Caco-2 (cell line): ENCODE data around the gene SURF2. TPM values are rescaled to one million over a fixed set of nuclear protein-coding genes. Genes with fewer than 3 reads are reported as not detected.
"Not testable (repeated sequence)": the region's sequence is repeated elsewhere in the genome, so short reads cannot be mapped to it uniquely, and the experiment has no call there.

Experiments used
- BruUV-seq: library from RNA; stranded (reverse); fragments of 400-500 nt; replicated peaks from 2 replicates; lab custom pipeline; 2021; lab: Mats Ljungman, UMichigan
- CTCF ChIA-PET: fragments of 300-600 bp; sonication (Branson Sonifier 250); formaldehyde crosslinking; loops from one replicate; lab custom pipeline; 2022; ENCODE audit warnings: antibody characterized with exemption; lab: Charles Lee
- POLR2A ChIA-PET: fragments of 300-600 bp; sonication (Branson Sonifier 250); formaldehyde crosslinking; loops from one replicate; lab custom pipeline; 2022; ENCODE audit warnings: antibody characterized with exemption; lab: Charles Lee
- DNase-seq, 2 experiments: peaks; one replicate each; pipeline versions ENCODE4 v3.0.0 to v3.0.0-alpha.2; 2020 to 2022
- H3K27me3 ChIP-seq: replicated peaks from 2 replicates; pipeline ENCODE4 v1.6.0; 2011; ENCODE audit warnings: low read length; ENCODE audit not compliant: control insufficient read depth, insufficient read depth
- H3K36me3 ChIP-seq: 2 replicates; pipeline ENCODE4 v1.5.1; 2011; ENCODE audit warnings: low read length; ENCODE audit not compliant: control insufficient read depth, insufficient read depth
- H3K4me1 ChIP-seq: fragments of 250-450 bp; sonication (Bioruptor Pico); 2 replicates; pipeline ENCODE4 v1.5.1; 2020; ENCODE audit warnings: mild to moderate bottlenecking
- H3K4me3 ChIP-seq: 2 replicates; pipeline ENCODE4 v1.5.1; 2011; ENCODE audit warnings: low read depth, mild to moderate bottlenecking, control low read depth, low read length
- H3K9me3 ChIP-seq: fragments of 250-450 bp; sonication (Bioruptor Pico); 2 replicates; pipeline ENCODE4 v1.5.1; 2020; ENCODE audit warnings: mild to moderate bottlenecking, moderate library complexity
- H3K27ac Mint-ChIP-seq: one replicate; pipeline ENCODE4 v1.8.0; 2022; ENCODE audit warnings: mixed read lengths; ENCODE audit not compliant: unreplicated experiment
- H3K27me3 Mint-ChIP-seq: one replicate; pipeline ENCODE4 v1.8.0; 2022; ENCODE audit warnings: mixed read lengths; ENCODE audit not compliant: insufficient read depth, unreplicated experiment
- H3K36me3 Mint-ChIP-seq: one replicate; pipeline ENCODE4 v1.8.0; 2022; ENCODE audit warnings: mild to moderate bottlenecking, mixed read lengths; ENCODE audit not compliant: insufficient read depth, unreplicated experiment
- H3K4me1 Mint-ChIP-seq: one replicate; pipeline ENCODE4 v1.8.0; 2022; ENCODE audit warnings: low read depth, mixed read lengths; ENCODE audit not compliant: unreplicated experiment
- H3K4me3 Mint-ChIP-seq: one replicate; pipeline ENCODE4 v1.8.0; 2022; ENCODE audit warnings: mild to moderate bottlenecking, moderate library complexity, mixed read lengths; ENCODE audit not compliant: unreplicated experiment
- H3K9me3 Mint-ChIP-seq: one replicate; pipeline ENCODE4 v1.8.0; 2022; ENCODE audit warnings: mixed read lengths; ENCODE audit not compliant: unreplicated experiment
- intact Hi-C: fragments of 100-400 bp; cut with micrococcal nuclease; formaldehyde crosslinking; loops from one replicate; pipeline ENCODE4 v1.10.0; 2022; ENCODE audit not compliant: unreplicated experiment
- total RNA-seq: library from RNA; stranded (reverse); gene quantifications from 2 replicates; pipeline ENCODE4 v1.2.3, GENCODE V29; 2022
- TF ChIP-seq, protein P1 (sequence below), 2 experiments: fragments of 200-600 bp in 1 of 2; IDR thresholded peaks; 1 replicate in 1 of 2; 2 replicates in 1 of 2; pipeline versions ENCODE4 v1.5.1 to v1.8.0; 2011 to 2022; ENCODE audit warnings: antibody characterized with exemption in 1 of 2, control low read depth in 1 of 2, inconsistent platforms in 1 of 2, low read depth in 1 of 2, low read length in 1 of 2, mild to moderate bottlenecking in 1 of 2, moderate library complexity in 1 of 2; ENCODE audit not compliant: insufficient read depth in 1 of 2, severe bottlenecking in 1 of 2, unreplicated experiment in 1 of 2

Gene SURF2
- total RNA-seq, 1 experiment from 2014 or later, result 34.4 TPM

- intact Hi-C loops, result no loop called here
These were observed 33.1 kb upstream of the SURF2 start for GRCh38 chr9:133323211-133323610.

GRCh38 chr9:133323991-133324703 lies 32.2 kb upstream of the SURF2 start:
- H3K4me3 Mint-ChIP-seq, result no peak overlapping the region

More at GRCh38 chr9:133323211-133323610, 33.1 kb upstream of the SURF2 start:
- Histone ChIP-seq H3K36me3 (no peaks in the 10 kb centered on the region), H3K27me3 (no peaks in the 10 kb centered on the region), H3K4me1 (no peaks in the 10 kb centered on the region), H3K9me3 (peaks cover 12% of the 10 kb centered on the region; the same call in 1 of the 2 replicates), H3K4me3 (no peak overlapping the region)
- H3K9me3 Mint-ChIP-seq, result peaks cover 10% of the 10 kb centered on the region
- H3K4me3 Mint-ChIP-seq, result no peak overlapping the region
- H3K4me1 Mint-ChIP-seq, result no peaks in the 10 kb centered on the region
- TF ChIP-seq, protein P1, sequence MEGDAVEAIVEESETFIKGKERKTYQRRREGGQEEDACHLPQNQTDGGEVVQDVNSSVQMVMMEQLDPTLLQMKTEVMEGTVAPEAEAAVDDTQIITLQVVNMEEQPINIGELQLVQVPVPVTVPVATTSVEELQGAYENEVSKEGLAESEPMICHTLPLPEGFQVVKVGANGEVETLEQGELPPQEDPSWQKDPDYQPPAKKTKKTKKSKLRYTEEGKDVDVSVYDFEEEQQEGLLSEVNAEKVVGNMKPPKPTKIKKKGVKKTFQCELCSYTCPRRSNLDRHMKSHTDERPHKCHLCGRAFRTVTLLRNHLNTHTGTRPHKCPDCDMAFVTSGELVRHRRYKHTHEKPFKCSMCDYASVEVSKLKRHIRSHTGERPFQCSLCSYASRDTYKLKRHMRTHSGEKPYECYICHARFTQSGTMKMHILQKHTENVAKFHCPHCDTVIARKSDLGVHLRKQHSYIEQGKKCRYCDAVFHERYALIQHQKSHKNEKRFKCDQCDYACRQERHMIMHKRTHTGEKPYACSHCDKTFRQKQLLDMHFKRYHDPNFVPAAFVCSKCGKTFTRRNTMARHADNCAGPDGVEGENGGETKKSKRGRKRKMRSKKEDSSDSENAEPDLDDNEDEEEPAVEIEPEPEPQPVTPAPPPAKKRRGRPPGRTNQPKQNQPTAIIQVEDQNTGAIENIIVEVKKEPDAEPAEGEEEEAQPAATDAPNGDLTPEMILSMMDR (IDR thresholded peaks at IDR 0.05; ENCODE audit: insufficient read depth in 1 of 2, low read depth in 1 of 2, low read length in 1 of 2, severe bottlenecking in 1 of 2, unreplicated experiment in 1 of 2), result no peak
- no TSS peak for BruUV-seq
- no peak for DNase-seq
- no peaks in the 10 kb centered on the region for H3K27me3 Mint-ChIP-seq
- ChIA-PET CTCF (no interaction called here), POLR2A (no interaction called here)
- peaks cover 4% of the 10 kb centered on the region for H3K36me3 Mint-ChIP-seq
- H3K27ac Mint-ChIP-seq, result no peak overlapping the region

GRCh38 chr9:133327021-133327420 lies 29.3 kb upstream of the SURF2 start:
- H3K9me3 Mint-ChIP-seq, H3K27me3 Mint-ChIP-seq, H3K4me3 Mint-ChIP-seq, H3K36me3 ChIP-seq, CTCF ChIA-PET, H3K4me3 ChIP-seq, H3K27ac Mint-ChIP-seq, H3K4me1 Mint-ChIP-seq, POLR2A ChIA-PET, H3K4me1 ChIP-seq, DNase-seq, BruUV-seq, H3K27me3 ChIP-seq, intact Hi-C loops: not testable (repeated sequence)
- peaks cover 33% of the 10 kb centered on the region for H3K36me3 Mint-ChIP-seq
- peaks cover 12% of the 10 kb centered on the region; the same call in 1 of the 2 replicates for H3K9me3 ChIP-seq

More at GRCh38 chr9:133323991-133324703, 32.2 kb upstream of the SURF2 start:
- Mint-ChIP-seq H3K4me1 (no peaks in the 10 kb centered on the region), H3K9me3 (peaks cover 10% of the 10 kb centered on the region), H3K36me3 (peaks cover 13% of the 10 kb centered on the region), H3K27me3 (no peaks in the 10 kb centered on the region), H3K27ac (no peak overlapping the region)
- Histone ChIP-seq H3K4me1 (no peaks in the 10 kb centered on the region), H3K9me3 (peaks cover 12% of the 10 kb centered on the region; the same call in 1 of the 2 replicates), H3K27me3 (no peaks in the 10 kb centered on the region), H3K36me3 (no peaks in the 10 kb centered on the region), H3K4me3 (no peak overlapping the region)
- intact Hi-C loops, result no loop called here
- no TSS peak for BruUV-seq
- TF ChIP-seq, protein P1 (IDR thresholded peaks at IDR 0.05; ENCODE audit: insufficient read depth in 1 of 2, low read depth in 1 of 2, low read length in 1 of 2, severe bottlenecking in 1 of 2, unreplicated experiment in 1 of 2), result no peak
- CTCF ChIA-PET, result no interaction called here
- POLR2A ChIA-PET, result no interaction called here
- no peak for DNase-seq
